ENCODE results near the gene PRLH. TPM values are rescaled to one million over a fixed set of nuclear protein-coding genes. Genes with fewer than 3 reads are reported as not detected.

The PRLH gene
- total and polyA plus RNA-seq, 2 donors (not counting 3 experiments of a cell fraction or from before 2014, with no cell fraction given) = not detected

DNA sequence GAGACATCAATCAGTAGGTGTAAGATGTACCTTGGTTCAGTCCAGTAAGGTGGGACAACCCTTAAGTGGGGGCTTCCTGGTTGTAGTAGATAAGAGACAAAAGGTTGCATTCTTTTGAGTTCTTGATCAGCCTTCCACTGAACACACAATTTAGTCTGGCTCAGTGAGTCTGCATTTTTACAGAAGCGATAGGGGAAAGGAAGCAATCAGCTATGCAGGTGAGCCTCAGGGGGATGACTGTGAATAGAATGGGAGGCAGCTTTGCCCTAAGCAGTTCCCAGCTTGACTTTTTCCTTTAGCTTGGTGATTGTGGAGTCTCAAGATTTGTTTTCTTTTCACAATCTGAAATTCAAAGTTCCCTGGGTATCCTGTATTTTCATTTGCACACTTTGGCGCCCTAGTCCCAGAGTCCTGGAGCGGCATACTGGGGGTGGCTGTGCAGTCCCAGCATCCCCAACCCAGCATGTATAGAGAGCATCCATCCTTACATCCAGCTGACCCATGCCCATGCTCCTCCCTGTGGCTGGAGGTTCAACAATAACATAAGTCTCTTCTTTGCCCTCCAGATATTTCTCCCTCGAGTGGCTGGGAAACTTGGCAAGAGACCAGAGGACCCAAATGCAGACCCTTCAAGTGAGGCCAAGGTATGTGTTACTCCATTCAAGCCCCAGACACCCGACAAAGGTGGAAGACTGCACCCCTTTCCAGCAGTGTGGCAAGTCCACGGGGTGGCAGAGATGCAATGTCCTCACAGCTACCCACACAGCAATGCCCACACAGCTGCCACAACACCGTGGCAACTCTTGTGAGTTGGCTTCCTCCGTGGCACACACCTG lies 20.1 kb upstream of the PRLH start:
- POLR2A ChIA-PET = no interaction called here
- Histone ChIP-seq H3K4me1 (ENCODE audit: control insufficient read depth, extremely low read depth, insufficient read depth, low read length) (no peaks in the 10 kb centered on the region), H2AFZ (ENCODE audit: low read depth, low read length) (no peak overlapping the region), H3K9ac (replicated peaks; ENCODE audit: extremely low read depth, insufficient read depth, low read length) (no peak overlapping the region), H3K36me3 (ENCODE audit: control insufficient read depth in 2 of 2, extremely low read depth in 1 of 2, insufficient read depth in 2 of 2, low read length in 2 of 2) (no peaks in the 10 kb centered on the region), H3K4me2 (ENCODE audit: insufficient read depth, low read length) (no peak overlapping the region), H3K9me1 (replicated peaks; ENCODE audit: control insufficient read depth, extremely low read depth, insufficient read depth, low read length) (no peaks in the 10 kb centered on the region), H3K9me3 (replicated peaks; ENCODE audit: control insufficient read depth, insufficient read depth, low read length) (no peaks in the 10 kb centered on the region), H3K79me2 (ENCODE audit: control insufficient read depth, insufficient read depth, low read length) (no peaks in the 10 kb centered on the region), H3K27me3 (ENCODE audit: control insufficient read depth in 2 of 2, insufficient read depth in 2 of 2, low read length in 2 of 2) (no peaks in the 10 kb centered on the region), H4K20me1 (replicated peaks; ENCODE audit: control insufficient read depth, extremely low read depth, insufficient read depth, low read length) (no peaks in the 10 kb centered on the region), H3K27ac (ENCODE audit: insufficient read depth, low read depth, low read length) (no peak overlapping the region), H3K4me3 (replicated peaks in 1 of 3; ENCODE audit: insufficient read depth in 1 of 3, low read depth in 1 of 3, low read length in 3 of 3) (no peak overlapping the region)
- CTCF ChIA-PET = interaction anchor here (1.4 to 1.7 kb wide), 3 partner anchors 26 to 71 kb away, joined by 3 to 6 read pairs (median 5); no protein-coding TSS in a partner anchor
- DNase-seq (ENCODE audit: low read depth, low spot score) = no peak
- dilution Hi-C loops (cut with MboI; ENCODE audit: extremely low pct_ligation_motif_present, low sequenced_read_pairs) (no loop called here), intact Hi-C loops (cut with micrococcal nuclease) (no loop called here)
- FAIRE-seq = no peak
- TF ChIP-seq EZH2 (IDR thresholded peaks at IDR 0.05; ENCODE audit: borderline replicate concordance, low read depth, low read length, severe bottlenecking) = no peak
- no TSS peak for BruUV-seq (replicated peaks)

DNA sequence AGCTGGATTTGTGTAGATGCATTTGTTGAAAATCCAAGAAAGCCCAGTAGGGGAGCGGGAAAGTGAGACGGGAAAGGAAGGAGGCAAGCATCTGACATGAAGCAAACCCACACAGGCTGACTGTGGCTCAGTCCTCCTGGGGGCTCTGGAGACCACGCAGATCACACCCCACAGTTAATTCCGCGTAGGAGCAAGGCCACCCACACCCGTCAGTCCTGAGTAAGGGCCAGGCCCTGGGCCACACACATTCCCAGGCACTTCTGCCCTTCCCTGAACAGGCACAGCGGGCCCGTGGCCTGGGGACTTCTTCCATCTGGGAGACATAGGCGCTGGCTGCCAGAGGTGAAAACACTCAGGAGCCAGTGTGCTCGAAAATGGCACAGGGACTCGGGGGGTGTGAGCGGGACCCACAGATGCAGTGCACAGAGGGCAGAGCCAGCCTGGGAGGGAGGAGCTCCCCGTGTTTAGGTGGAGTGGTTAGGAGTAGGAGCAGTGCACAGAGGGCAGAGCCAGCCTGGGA lies 19.4 kb upstream of the PRLH start:
- Histone ChIP-seq H3K4me2 (ENCODE audit: insufficient read depth, low read length) (no peak overlapping the region), H3K9ac (replicated peaks; ENCODE audit: extremely low read depth, insufficient read depth, low read length) (no peak overlapping the region), H4K20me1 (replicated peaks; ENCODE audit: control insufficient read depth, extremely low read depth, insufficient read depth, low read length) (no peaks in the 10 kb centered on the region), H3K27ac (ENCODE audit: insufficient read depth, low read depth, low read length) (no peak overlapping the region), H3K9me1 (replicated peaks; ENCODE audit: control insufficient read depth, extremely low read depth, insufficient read depth, low read length) (no peaks in the 10 kb centered on the region), H3K9me3 (replicated peaks; ENCODE audit: control insufficient read depth, insufficient read depth, low read length) (no peaks in the 10 kb centered on the region), H3K79me2 (ENCODE audit: control insufficient read depth, insufficient read depth, low read length) (no peaks in the 10 kb centered on the region), H2AFZ (ENCODE audit: low read depth, low read length) (no peak overlapping the region), H3K36me3 (ENCODE audit: control insufficient read depth in 2 of 2, extremely low read depth in 1 of 2, insufficient read depth in 2 of 2, low read length in 2 of 2) (no peaks in the 10 kb centered on the region), H3K4me1 (ENCODE audit: control insufficient read depth, extremely low read depth, insufficient read depth, low read length) (no peaks in the 10 kb centered on the region), H3K4me3 (replicated peaks in 1 of 3; ENCODE audit: insufficient read depth in 1 of 3, low read depth in 1 of 3, low read length in 3 of 3) (no peak overlapping the region), H3K27me3 (ENCODE audit: control insufficient read depth in 2 of 2, insufficient read depth in 2 of 2, low read length in 2 of 2) (no peaks in the 10 kb centered on the region)
- FAIRE-seq (no peak), DNase-seq (ENCODE audit: low read depth, low spot score) (no peak)
- ChIA-PET CTCF (interaction anchor here (1.4 to 1.7 kb wide), 2 partner anchors 34 to 72 kb away, joined by 3 to 6 read pairs; no protein-coding TSS in a partner anchor), POLR2A (no interaction called here)
- dilution Hi-C loops (cut with MboI; ENCODE audit: extremely low pct_ligation_motif_present, low sequenced_read_pairs) = no loop called here
- TF ChIP-seq JUN (IDR thresholded peaks at IDR 0.05; ENCODE audit: borderline replicate concordance, insufficient read depth, insufficient read length, low read depth) = no peak
- no peak for TF ChIP-seq POLR2A (IDR thresholded peaks at IDR 0.05; ENCODE audit: low read depth, low read length)
- TF ChIP-seq MYC (IDR thresholded peaks at IDR 0.05; ENCODE audit: low read depth, low read length) = no peak
- no peak for TF ChIP-seq GATA2 (IDR thresholded peaks at IDR 0.05; ENCODE audit: insufficient read depth, insufficient read length, low read depth, low read length)
- TF ChIP-seq, protein P1, sequence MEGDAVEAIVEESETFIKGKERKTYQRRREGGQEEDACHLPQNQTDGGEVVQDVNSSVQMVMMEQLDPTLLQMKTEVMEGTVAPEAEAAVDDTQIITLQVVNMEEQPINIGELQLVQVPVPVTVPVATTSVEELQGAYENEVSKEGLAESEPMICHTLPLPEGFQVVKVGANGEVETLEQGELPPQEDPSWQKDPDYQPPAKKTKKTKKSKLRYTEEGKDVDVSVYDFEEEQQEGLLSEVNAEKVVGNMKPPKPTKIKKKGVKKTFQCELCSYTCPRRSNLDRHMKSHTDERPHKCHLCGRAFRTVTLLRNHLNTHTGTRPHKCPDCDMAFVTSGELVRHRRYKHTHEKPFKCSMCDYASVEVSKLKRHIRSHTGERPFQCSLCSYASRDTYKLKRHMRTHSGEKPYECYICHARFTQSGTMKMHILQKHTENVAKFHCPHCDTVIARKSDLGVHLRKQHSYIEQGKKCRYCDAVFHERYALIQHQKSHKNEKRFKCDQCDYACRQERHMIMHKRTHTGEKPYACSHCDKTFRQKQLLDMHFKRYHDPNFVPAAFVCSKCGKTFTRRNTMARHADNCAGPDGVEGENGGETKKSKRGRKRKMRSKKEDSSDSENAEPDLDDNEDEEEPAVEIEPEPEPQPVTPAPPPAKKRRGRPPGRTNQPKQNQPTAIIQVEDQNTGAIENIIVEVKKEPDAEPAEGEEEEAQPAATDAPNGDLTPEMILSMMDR (IDR thresholded peaks at IDR 0.05; ENCODE audit: extremely low read depth in 1 of 2, insufficient read depth in 1 of 2, low read depth in 1 of 2, low read length in 2 of 2) = no peak
- TF ChIP-seq FOS (IDR thresholded peaks at IDR 0.05; ENCODE audit: borderline replicate concordance, insufficient read depth, low read length) = no peak
- TF ChIP-seq, protein P2, sequence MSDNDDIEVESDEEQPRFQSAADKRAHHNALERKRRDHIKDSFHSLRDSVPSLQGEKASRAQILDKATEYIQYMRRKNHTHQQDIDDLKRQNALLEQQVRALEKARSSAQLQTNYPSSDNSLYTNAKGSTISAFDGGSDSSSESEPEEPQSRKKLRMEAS (IDR thresholded peaks at IDR 0.05; ENCODE audit: insufficient read depth, insufficient read length) = no peak
- TF ChIP-seq EZH2 (IDR thresholded peaks at IDR 0.05; ENCODE audit: borderline replicate concordance, low read depth, low read length, severe bottlenecking) = no peak
- no peak for TF ChIP-seq POLR2AphosphoS5 (IDR thresholded peaks at IDR 0.05; ENCODE audit: insufficient read depth, low read depth, low read length)
- intact Hi-C loops (cut with micrococcal nuclease) = no loop called here
- BruUV-seq (replicated peaks) = no TSS peak

Data from endothelial cell of umbilical vein (primary cell).